Neutrophil (primary cell): Measurements from ENCODE around the gene RANBP9.
A peak's percentile ranks its signal among the peaks of the same experiment; 100 is the strongest.

Experiments used
- H3K27ac ChIP-seq: fragments of 200-600 bp; sonication (generic); 2 replicates; pipeline ENCODE4 v1.5.1; 2016; ENCODE audit warnings: mild to moderate bottlenecking, moderate library complexity
- H3K27me3 ChIP-seq: fragments of 200-600 bp; sonication (generic); 2 replicates; pipeline ENCODE4 v1.6.0; 2016; ENCODE audit warnings: mild to moderate bottlenecking
- H3K36me3 ChIP-seq: fragments of 200-600 bp; sonication (generic); 2 replicates; pipeline ENCODE4 v1.5.1; 2017
- H3K4me1 ChIP-seq, 2 experiments: fragments of 200-600 bp in 1 of 2; sonication (generic) in 1 of 2; 1 replicate in 1 of 2; 2 replicates in 1 of 2; pipeline versions ENCODE4 v1.5.1 to v1.6.1; 2013 to 2016; ENCODE audit warnings: low read depth in 1 of 2, low read length in 1 of 2, mild to moderate bottlenecking in 1 of 2, moderate library complexity in 1 of 2; ENCODE audit not compliant: control insufficient read depth in 1 of 2, insufficient read depth in 1 of 2
- H3K4me3 ChIP-seq, 2 experiments: fragments of 200-600 bp in 1 of 2; sonication (generic) in 1 of 2; 1 replicate in 1 of 2; 2 replicates in 1 of 2; pipeline ENCODE4 v1.5.1; 2013 to 2016; ENCODE audit warnings: low read depth in 1 of 2, low read length in 1 of 2, mild to moderate bottlenecking in 1 of 2, moderate library complexity in 1 of 2
- H3K9me3 ChIP-seq: fragments of 200-600 bp; sonication (generic); 2 replicates; pipeline ENCODE4 v1.5.1; 2016
- CTCF ChIP-seq: fragments of 200-600 bp; sonication (generic); IDR thresholded peaks from 2 replicates; pipeline ENCODE4 v1.5.1; 2016; ENCODE audit warnings: antibody characterized with exemption

RANBP9 gene

GRCh38 chr6:13648850-13649249 lies 62.8 kb downstream of the RANBP9 start:
- Histone ChIP-seq H3K27ac (no peak overlapping the region), H3K9me3 (no peaks in the 10 kb centered on the region), H3K4me1 (peaks cover 13 to 19% of the 10 kb centered on the region in 2 experiments), H3K4me3 (no peak overlapping the region), H3K36me3 (no peaks in the 10 kb centered on the region), H3K27me3 (no peaks in the 10 kb centered on the region)
- TF ChIP-seq CTCF = no peak

GRCh38 chr6:13643125-13643524 lies 68.5 kb downstream of the RANBP9 start:
- TF ChIP-seq CTCF = no peak
- Histone ChIP-seq H3K36me3 (peaks cover 10% of the 10 kb centered on the region), H3K4me1 (peaks cover 35 to 40% of the 10 kb centered on the region in 2 experiments), H3K27ac (no peak overlapping the region), H3K27me3 (no peaks in the 10 kb centered on the region), H3K9me3 (no peaks in the 10 kb centered on the region), H3K4me3 (no peak overlapping the region)

GRCh38 chr6:13641315-13641714 lies 70.3 kb downstream of the RANBP9 start:
- no peak overlapping the region for H3K4me3 ChIP-seq
- H3K27me3 ChIP-seq = no peaks in the 10 kb centered on the region
- TF ChIP-seq CTCF = no peak
- H3K36me3 ChIP-seq = peaks cover 10% of the 10 kb centered on the region
- no peaks in the 10 kb centered on the region for H3K9me3 ChIP-seq
- peak overlapping the region; percentile 12 for H3K27ac ChIP-seq
- H3K4me1 ChIP-seq = peaks cover 42 to 43% of the 10 kb centered on the region in 2 experiments

- TF ChIP-seq CTCF = no peak
- H3K9me3 ChIP-seq = no peaks in the 10 kb centered on the region
- peaks cover 8% of the 10 kb centered on the region for H3K36me3 ChIP-seq
- peak overlapping the region; percentile 81 for H3K27ac ChIP-seq
- H3K27me3 ChIP-seq = no peaks in the 10 kb centered on the region
- peak overlapping the region; percentile 36 to 41 for H3K4me3 ChIP-seq
- peaks cover 62 to 64% of the 10 kb centered on the region in 2 experiments for H3K4me1 ChIP-seq
Observed at GRCh38 chr6:13638626-13639025, 73.0 kb downstream of the RANBP9 start.

- Histone ChIP-seq H3K36me3 (peaks cover 2% of the 10 kb centered on the region), H3K4me1 (peaks cover 62 to 64% of the 10 kb centered on the region in 2 experiments), H3K9me3 (no peaks in the 10 kb centered on the region), H3K4me3 (peak overlapping the region; percentile 36 to 41), H3K27me3 (no peaks in the 10 kb centered on the region), H3K27ac (peak overlapping the region; percentile 81)
- TF ChIP-seq CTCF = no peak
Observed at GRCh38 chr6:13638014-13638413, 73.6 kb downstream of the RANBP9 start.
